ENCODE measurements around the gene ACTL6B.

Gene ACTL6B

GRCh38 chr7:100626530-100627237 lies 29.6 kb downstream of the ACTL6B start:
- DNase-seq (ENCODE audit: low spot score): peak; percentile 95

GRCh38 chr7:100626055-100626454 lies 30.2 kb downstream of the ACTL6B start:
- DNase-seq (ENCODE audit: low spot score): no peak

DNA sequence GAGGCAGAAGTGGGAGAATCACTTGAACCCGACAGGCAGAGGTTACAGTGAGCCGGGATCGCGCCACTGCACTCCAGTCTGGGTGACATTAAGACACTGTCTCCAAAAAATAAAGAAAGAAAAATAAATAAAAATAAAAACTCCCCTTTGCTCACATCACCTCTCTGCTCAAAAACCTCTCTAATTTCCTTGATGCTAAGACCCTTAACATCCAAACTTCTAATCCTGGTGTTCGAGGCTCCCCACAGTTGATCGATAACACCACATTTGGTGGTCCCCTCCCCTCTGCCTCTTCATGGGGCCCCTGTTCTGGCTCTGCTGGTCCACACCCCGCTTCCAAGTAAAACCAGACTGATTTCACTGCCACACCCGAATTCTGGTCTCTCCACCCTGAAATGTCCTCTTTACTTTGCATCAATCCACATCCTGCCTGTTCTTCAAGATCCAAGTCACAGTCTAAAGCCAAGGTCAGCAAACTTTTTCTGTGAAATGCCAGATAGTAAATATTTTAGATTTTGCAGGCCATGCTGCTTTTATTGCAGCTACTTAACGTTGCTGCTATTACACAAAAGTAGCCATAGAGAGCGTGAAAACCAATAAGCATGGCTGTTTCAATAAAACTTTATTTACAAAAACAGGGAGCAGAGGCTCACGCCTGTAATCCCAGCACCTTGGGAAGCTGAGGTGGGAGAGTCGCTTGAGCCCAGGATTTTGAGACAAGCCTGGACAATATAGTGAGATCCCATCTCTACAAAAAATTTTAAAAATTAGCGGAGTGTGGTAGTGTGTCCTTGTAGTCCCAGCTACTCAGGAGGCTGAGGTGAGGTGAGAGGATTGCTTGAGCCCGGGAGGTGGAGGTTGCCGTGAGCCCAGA lies 32.1 kb downstream of the ACTL6B start:
- DNase-seq (ENCODE audit: low spot score): no peak

DNA sequence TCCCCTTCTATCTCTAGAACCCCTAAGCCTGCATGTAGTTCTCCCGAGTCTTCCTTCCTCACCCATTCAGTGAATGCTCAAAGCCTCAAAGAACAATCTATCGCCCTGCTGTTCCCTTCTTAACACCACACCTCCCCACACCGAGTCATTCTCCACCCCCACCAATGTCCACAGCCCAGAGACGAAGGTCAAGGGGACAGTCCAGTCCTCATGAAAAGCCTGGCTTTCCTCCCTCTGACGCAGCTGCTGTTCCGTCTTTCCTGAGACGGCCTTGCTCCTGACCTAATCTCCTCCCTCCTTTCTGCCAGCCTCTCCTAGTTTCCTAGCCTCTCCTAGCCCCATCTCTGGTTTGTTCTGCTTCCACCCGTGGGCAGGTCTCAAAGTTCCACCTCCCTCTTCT lies 34.7 kb downstream of the ACTL6B start:
- DNase-seq (ENCODE audit: low spot score): no peak

GRCh38 chr7:100620804-100621203 lies 35.4 kb downstream of the ACTL6B start:
- no peak for DNase-seq (ENCODE audit: low spot score)

DNA sequence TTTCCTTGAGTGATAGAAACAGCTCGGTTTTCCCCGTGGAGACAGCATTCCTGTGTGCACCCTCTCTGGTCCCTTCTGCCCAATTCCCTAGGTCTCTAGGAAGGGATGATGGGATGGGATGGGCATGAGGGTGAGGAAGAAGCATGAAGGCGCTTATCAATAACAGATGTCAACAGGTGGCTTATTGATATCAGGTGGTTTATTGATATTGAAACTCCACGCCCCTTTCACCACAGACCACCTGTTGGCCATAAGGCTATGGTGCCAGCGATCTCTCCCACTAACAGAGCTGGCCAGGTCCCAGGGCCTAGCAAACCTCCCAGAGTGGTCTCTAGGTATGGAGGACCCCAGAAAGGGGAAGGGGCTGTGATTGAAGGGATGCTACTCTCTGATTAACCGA lies 36.0 kb downstream of the ACTL6B start:
- no peak for DNase-seq (ENCODE audit: low spot score)

- no peak for DNase-seq (ENCODE audit: low spot score)
Observed at GRCh38 chr7:100614308-100614861, 41.9 kb downstream of the ACTL6B start.

DNA sequence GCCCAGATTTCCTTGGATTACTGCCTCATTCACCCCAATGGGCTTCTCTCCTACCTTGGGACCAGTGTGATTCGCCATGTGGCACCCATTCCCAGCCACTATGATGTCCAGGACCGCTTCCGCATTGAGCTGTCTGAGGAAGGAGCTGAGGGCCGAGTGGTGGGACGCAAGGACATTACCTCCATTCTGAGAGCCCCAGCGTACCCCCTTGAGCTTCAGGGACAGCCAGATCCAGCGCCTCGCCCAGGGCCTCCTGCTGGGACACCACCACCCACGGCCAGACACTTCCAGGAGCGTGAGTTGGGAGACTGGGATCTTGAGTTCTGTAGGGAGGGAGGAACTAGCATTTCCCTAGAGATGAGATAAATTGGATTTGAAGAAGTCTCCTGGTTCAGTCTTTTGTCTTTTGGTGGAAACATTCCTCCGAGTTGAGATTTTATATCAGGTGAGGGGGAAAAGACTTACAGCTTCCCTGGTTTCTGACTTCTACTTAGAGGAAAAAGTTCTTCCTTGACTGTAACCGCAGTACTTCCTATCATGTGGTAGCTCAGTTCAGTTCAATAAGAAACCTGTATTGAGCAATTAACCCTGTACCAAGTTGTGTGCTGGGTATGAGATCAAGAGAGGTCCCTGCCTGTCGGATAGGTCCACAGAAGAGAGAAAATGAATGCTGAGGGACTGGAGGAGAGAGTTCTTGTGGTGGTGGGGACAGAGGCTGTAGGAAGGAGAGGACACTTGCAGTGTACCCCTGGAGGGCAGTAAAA lies 42.7 kb downstream of the ACTL6B start:
- DNase-seq (ENCODE audit: low spot score): no peak

- DNase-seq (ENCODE audit: low spot score): no peak
Observed at GRCh38 chr7:100612730-100613390, 43.4 kb downstream of the ACTL6B start.

- DNase-seq (ENCODE audit: low spot score): peak; percentile 97
Observed at GRCh38 chr7:100611983-100612729, 44.1 kb downstream of the ACTL6B start, which contains the start of gene MOSPD3. TSS of gene MOSPD3 (plus strand) at chr7:100612540. CDS start at chr7:100612792, 252 bp downstream.

DNA sequence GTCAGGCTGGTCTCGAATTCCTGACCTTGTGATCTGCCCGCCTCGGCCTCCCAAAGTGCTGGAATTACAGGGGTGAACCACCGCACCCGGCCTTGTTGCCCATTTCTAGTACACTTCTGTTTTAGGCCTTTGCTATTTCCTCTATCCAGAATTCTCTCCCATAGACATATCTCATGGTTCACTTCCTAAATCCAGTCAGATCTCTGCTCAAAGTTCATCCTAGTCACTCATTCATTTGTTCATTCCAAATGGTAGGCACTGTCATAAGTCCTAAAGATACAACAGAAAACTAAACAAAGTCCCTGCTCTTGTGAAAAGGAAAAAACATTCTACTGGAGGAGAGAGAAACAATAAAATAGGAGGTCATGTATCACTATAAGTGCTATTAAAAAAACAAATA lies 46.3 kb downstream of the ACTL6B start:
- DNase-seq (ENCODE audit: low spot score): no peak

DNA sequence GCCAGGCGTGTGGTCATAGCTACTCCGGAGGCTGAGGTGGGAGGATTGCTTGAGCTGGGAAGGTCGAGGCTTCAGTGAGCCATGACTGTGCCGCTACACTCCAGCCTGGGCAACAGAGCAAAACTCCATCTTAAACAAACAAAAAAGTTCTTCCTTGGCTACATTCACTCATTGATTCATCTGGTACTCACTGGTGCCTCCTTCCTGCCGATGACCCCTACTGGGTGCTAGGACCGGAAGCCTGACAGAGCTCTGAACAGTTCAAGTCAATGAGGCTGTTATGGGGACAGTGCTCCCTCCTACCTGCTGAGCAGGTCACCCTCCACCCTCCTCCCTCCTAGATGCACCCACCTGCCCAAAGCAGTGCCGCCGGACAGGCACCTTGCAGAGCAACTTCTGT lies 49.1 kb downstream of the ACTL6B start:
- DNase-seq (ENCODE audit: low spot score): no peak

- no peak for DNase-seq (ENCODE audit: low spot score)
Observed at GRCh38 chr7:100606313-100606712, 49.9 kb downstream of the ACTL6B start.

- no peak for DNase-seq (ENCODE audit: low spot score)
Observed at GRCh38 chr7:100604976-100605911, 51.0 kb downstream of the ACTL6B start.

GRCh38 chr7:100604028-100604975 lies 51.9 kb downstream of the ACTL6B start:
- peak; percentile 81 for DNase-seq (ENCODE audit: low spot score)

GRCh38 chr7:100603726-100604027 lies 52.6 kb downstream of the ACTL6B start:
- DNase-seq (ENCODE audit: low spot score): no peak

- no peak for DNase-seq (ENCODE audit: low spot score)
Observed at GRCh38 chr7:100602889-100603725, 53.1 kb downstream of the ACTL6B start.

DNA sequence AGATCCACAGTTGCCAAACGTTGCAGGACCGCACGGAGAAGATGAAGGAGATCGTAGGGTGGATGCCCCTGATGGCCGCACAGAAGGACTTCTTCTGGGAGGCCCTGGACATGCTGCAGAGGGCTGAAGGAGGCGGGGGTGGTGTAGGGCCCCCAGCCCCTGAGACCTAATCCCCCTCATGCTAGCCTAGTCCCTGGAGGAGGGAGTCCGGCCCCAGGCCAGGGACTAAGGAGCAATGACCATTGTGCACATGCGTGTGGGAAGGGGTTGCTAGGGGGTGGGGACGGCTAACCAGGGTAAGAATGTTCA lies 55.6 kb downstream of the ACTL6B start:
- no peak for DNase-seq (ENCODE audit: low spot score)

All from CD4-positive, alpha-beta T cell treated with Interleukin-6 at 100 ng/mL for 8 hours (primary cell).